Type B pancreatic cell (in vitro differentiated cells): ENCODE measurements around the gene SURF4. TPM values are rescaled to one million over a fixed set of nuclear protein-coding genes. Genes with fewer than 3 reads are reported as not detected.
"Not testable (repeated sequence)": the region's sequence is repeated elsewhere in the genome, so short reads cannot be mapped to it uniquely, and the experiment has no call there.

Source experiments
- DNase-seq: peaks from one replicate; pipeline ENCODE4 v3.0.0; 2021; ENCODE audit warnings: mixed read lengths; ENCODE audit not compliant: unreplicated experiment; ENCODE audit errors: extremely low spot score
- H3K27ac Mint-ChIP-seq: 2 replicates; pipeline ENCODE4 v1.8.0; 2021; ENCODE audit warnings: mild to moderate bottlenecking, mixed read lengths
- H3K27me3 Mint-ChIP-seq: 2 replicates; pipeline ENCODE4 v1.8.0; 2021; ENCODE audit warnings: mixed read lengths
- H3K36me3 Mint-ChIP-seq: 2 replicates; pipeline ENCODE4 v1.8.0; 2021; ENCODE audit warnings: mixed read lengths
- H3K4me1 Mint-ChIP-seq: one replicate; pipeline ENCODE4 v1.8.0; 2021; ENCODE audit warnings: mixed read lengths; ENCODE audit not compliant: unreplicated experiment
- H3K4me3 Mint-ChIP-seq: 2 replicates; pipeline ENCODE4 v1.8.0; 2021; ENCODE audit warnings: mild to moderate bottlenecking, mixed read lengths
- H3K9me3 Mint-ChIP-seq: 2 replicates; pipeline ENCODE4 v1.8.0; 2021; ENCODE audit warnings: mixed read lengths
- total RNA-seq: library from RNA; stranded (reverse); gene quantifications from 2 replicates; pipeline ENCODE4 v1.2.1, GENCODE V29; 2021; ENCODE audit warnings: low replicate concordance
- TF ChIP-seq, protein P1 (sequence below): fragments of 200-600 bp; sonication (generic); conservative IDR thresholded peaks from 2 replicates; pipeline ENCODE4 v1.5.0; 2021; ENCODE audit warnings: antibody characterized with exemption, mild to moderate bottlenecking

Gene SURF4
- total RNA-seq, 1 donor from 2014 or later, result 173 TPM

DNA sequence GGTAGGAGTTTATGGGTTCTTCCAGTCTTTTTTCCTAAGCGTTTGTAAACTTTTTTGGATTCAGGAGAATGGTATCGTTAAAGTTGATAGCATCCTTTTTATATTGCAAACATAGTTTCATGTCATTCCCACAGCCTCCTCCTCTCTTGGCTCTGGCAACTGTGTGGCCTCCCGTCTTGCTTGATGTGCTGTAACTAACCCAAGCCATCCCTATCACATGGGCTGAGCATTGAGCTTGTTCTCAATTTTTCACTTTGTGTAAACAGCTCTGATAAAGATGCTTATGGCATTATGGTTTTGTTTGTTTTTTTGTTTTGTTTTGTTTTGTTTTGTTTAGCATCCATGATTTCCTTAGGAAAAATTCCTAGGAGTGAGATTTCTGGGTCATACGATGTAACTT is 4.9 kb upstream of the SURF4 start:
- no peaks in the 10 kb centered on the region for H3K36me3 Mint-ChIP-seq
- no peak overlapping the region for H3K27ac Mint-ChIP-seq
- DNase-seq, result no peak
- H3K9me3 Mint-ChIP-seq, result no peaks in the 10 kb centered on the region
- no peaks in the 10 kb centered on the region for H3K27me3 Mint-ChIP-seq
- no peaks in the 10 kb centered on the region for H3K4me1 Mint-ChIP-seq
- H3K4me3 Mint-ChIP-seq, result no peak overlapping the region
- TF ChIP-seq, protein P1, sequence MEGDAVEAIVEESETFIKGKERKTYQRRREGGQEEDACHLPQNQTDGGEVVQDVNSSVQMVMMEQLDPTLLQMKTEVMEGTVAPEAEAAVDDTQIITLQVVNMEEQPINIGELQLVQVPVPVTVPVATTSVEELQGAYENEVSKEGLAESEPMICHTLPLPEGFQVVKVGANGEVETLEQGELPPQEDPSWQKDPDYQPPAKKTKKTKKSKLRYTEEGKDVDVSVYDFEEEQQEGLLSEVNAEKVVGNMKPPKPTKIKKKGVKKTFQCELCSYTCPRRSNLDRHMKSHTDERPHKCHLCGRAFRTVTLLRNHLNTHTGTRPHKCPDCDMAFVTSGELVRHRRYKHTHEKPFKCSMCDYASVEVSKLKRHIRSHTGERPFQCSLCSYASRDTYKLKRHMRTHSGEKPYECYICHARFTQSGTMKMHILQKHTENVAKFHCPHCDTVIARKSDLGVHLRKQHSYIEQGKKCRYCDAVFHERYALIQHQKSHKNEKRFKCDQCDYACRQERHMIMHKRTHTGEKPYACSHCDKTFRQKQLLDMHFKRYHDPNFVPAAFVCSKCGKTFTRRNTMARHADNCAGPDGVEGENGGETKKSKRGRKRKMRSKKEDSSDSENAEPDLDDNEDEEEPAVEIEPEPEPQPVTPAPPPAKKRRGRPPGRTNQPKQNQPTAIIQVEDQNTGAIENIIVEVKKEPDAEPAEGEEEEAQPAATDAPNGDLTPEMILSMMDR, result no peak

DNA sequence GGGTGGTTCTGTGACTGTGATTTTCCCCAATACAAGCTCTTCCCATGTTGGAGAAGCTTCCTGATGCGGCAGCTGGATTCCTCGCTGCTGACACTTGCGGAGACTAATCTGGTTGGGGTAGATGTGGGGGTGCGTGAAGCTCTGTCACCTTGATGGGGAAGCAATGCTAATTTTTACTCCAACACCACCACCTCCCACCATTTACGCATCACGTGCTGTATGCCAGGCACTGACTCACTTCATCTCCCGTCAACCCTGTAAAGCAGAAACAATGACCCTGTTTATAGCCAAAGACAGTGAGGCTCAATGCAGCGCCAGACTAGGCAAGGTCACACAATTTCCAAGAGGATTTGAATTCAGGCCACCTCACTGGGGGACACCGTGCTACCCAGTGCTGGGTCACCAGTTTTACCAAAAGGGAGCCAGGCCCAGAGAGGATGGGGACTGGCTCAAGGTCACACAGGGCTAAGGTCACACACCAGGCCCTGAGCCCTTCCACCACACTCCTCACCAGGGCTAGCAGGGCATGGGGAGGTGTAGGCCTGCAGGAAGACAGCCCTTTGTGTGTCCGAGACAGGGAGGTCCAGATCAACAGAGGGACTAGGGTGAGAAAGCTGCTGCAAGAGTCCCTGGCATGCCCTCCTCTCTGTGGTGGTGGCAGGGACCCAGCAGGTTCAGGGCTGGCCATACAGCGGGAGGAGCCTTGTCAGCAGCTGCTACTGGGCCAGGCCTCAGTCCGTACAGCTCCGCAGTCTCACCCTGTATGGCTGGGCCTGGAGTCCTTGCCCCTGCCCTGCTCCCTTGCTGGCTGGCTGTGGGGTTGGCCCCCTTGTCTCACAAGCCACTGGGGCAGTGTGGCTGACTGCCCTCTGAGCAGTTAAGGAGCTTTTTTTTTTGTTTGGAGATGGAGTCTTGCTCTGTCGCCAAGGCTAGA is 3.6 kb upstream of the SURF4 start:
- no peak for DNase-seq
- TF ChIP-seq, protein P1, result no peak
- Mint-ChIP-seq H3K9me3 (no peaks in the 10 kb centered on the region), H3K4me3 (no peak overlapping the region), H3K27ac (no peak overlapping the region), H3K36me3 (peaks cover 4% of the 10 kb centered on the region), H3K27me3 (no peaks in the 10 kb centered on the region), H3K4me1 (peaks cover 7% of the 10 kb centered on the region)

DNA sequence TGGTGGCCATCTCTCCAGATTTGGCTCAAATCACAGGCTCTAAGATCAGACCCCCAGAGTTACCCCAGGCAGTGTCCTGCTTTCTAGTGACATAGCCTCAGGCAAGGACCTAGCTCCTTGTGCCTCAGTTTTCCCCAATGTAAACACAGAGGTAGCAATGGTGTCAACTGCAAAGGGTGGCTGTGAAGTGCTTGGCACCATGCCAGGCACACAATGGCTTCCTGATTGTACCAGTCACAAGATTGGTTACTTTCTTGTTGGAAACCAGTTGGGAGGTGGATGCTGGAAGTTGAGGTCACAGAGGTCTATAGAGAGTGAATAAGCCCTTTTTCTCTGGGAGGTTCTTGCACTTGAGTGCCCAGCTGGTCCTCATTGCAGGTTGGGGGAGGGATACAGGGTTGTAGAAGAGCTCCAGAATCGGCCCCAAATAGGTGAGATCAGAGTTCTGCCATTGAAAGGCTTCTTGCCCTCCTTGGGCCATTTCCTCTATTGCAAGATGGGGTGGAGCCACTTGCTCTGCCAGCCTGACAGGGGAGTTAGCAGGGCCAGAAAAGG is 2.6 kb upstream of the SURF4 start:
- Mint-ChIP-seq H3K4me3 (peak overlapping the region; percentile 55), H3K9me3 (no peaks in the 10 kb centered on the region), H3K27ac (no peak overlapping the region), H3K4me1 (peaks cover 7% of the 10 kb centered on the region), H3K27me3 (no peaks in the 10 kb centered on the region), H3K36me3 (peaks cover 4% of the 10 kb centered on the region)
- DNase-seq, result no peak
- TF ChIP-seq, protein P1, result no peak

DNA sequence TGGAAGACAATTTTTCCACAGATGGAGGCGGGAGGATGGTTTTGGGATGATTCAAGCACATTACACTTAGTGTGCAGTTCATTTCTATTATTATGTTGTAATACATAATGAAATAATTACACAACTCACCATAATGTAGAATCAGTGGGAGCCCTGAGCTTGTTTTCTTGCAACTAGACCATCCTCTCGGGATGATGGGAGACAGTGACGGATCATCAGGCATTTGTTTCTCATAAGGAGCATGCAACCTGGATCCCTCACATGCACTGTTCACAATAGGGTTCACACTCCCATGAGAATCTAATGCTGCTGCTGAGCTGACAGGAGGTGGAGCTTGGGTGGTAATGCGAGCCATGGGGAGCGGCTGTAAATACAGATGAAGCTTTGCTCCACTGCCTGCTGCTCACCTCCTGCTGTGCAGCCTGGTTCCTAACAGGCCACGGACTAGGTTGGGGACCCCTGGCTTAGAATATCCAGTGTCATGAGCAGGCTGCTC is 1.9 kb upstream of the SURF4 start:
- peaks cover 7% of the 10 kb centered on the region for H3K4me1 Mint-ChIP-seq
- no peak for DNase-seq
- no peaks in the 10 kb centered on the region for H3K27me3 Mint-ChIP-seq
- peaks cover 4% of the 10 kb centered on the region for H3K36me3 Mint-ChIP-seq
- H3K9me3 Mint-ChIP-seq, result no peaks in the 10 kb centered on the region
- TF ChIP-seq, protein P1, result no peak
- H3K4me3 Mint-ChIP-seq, result peak overlapping the region; percentile 55
- H3K27ac Mint-ChIP-seq, result no peak overlapping the region

DNA sequence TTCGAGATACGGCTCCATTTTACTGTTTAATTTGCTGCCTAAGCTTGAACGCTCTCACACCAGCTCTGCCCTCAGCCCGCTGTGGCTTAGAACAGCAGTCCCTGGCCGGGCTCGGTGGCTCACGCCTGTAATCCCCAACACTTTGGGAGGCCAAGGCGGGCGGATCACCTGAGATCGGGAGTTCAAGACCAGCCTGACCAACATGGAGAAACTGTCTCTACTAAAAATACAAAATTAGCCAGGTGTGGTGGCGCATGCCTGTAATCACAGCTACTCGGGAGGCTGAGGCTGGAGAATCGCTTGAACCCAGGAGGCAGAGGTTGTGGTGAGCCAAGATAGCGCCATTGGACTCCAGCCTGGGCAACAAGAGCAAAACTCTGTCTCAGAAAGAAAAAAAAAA is 1.4 kb upstream of the SURF4 start:
- not testable (repeated sequence) for H3K27me3 Mint-ChIP-seq, H3K9me3 Mint-ChIP-seq, H3K27ac Mint-ChIP-seq, H3K36me3 Mint-ChIP-seq, DNase-seq
- Mint-ChIP-seq H3K4me3 (peak overlapping the region; percentile 82), H3K4me1 (peaks cover 12% of the 10 kb centered on the region)
